ENCODE results near the gene LAMA2.

- TF ChIP-seq POLR2AphosphoS5 (IDR thresholded peaks at IDR 0.05; ENCODE audit: low read depth) (no peak), CREB1 (CRISPR knock-in tag; IDR thresholded peaks at IDR 0.05; ENCODE audit: low read depth) (no peak), EZH2 (IDR thresholded peaks at IDR 0.05; ENCODE audit: low read depth, unreplicated experiment) (no peak), EZH2phosphoT487 (IDR thresholded peaks at IDR 0.05; ENCODE audit: unreplicated experiment) (no peak), JUNB (IDR thresholded peaks at IDR 0.05; ENCODE audit: unreplicated experiment) (no peak), NANOG (IDR thresholded peaks at IDR 0.05; ENCODE audit: borderline replicate concordance) (no peak), ZNF331 (CRISPR knock-in tag; IDR thresholded peaks at IDR 0.05; ENCODE audit: low read depth) (no peak), ZNF114 (CRISPR knock-in tag; IDR thresholded peaks at IDR 0.05) (no peak), STAT1 (IDR thresholded peaks at IDR 0.05; ENCODE audit: unreplicated experiment) (no peak), ZNF462 (CRISPR knock-in tag; IDR thresholded peaks at IDR 0.05) (no peak)
- TF ChIP-seq, protein P1, sequence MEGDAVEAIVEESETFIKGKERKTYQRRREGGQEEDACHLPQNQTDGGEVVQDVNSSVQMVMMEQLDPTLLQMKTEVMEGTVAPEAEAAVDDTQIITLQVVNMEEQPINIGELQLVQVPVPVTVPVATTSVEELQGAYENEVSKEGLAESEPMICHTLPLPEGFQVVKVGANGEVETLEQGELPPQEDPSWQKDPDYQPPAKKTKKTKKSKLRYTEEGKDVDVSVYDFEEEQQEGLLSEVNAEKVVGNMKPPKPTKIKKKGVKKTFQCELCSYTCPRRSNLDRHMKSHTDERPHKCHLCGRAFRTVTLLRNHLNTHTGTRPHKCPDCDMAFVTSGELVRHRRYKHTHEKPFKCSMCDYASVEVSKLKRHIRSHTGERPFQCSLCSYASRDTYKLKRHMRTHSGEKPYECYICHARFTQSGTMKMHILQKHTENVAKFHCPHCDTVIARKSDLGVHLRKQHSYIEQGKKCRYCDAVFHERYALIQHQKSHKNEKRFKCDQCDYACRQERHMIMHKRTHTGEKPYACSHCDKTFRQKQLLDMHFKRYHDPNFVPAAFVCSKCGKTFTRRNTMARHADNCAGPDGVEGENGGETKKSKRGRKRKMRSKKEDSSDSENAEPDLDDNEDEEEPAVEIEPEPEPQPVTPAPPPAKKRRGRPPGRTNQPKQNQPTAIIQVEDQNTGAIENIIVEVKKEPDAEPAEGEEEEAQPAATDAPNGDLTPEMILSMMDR (conservative IDR thresholded peaks at IDR 0.05; ENCODE audit: low read depth in 2 of 2), result no peak
- TF ChIP-seq, protein P2, sequence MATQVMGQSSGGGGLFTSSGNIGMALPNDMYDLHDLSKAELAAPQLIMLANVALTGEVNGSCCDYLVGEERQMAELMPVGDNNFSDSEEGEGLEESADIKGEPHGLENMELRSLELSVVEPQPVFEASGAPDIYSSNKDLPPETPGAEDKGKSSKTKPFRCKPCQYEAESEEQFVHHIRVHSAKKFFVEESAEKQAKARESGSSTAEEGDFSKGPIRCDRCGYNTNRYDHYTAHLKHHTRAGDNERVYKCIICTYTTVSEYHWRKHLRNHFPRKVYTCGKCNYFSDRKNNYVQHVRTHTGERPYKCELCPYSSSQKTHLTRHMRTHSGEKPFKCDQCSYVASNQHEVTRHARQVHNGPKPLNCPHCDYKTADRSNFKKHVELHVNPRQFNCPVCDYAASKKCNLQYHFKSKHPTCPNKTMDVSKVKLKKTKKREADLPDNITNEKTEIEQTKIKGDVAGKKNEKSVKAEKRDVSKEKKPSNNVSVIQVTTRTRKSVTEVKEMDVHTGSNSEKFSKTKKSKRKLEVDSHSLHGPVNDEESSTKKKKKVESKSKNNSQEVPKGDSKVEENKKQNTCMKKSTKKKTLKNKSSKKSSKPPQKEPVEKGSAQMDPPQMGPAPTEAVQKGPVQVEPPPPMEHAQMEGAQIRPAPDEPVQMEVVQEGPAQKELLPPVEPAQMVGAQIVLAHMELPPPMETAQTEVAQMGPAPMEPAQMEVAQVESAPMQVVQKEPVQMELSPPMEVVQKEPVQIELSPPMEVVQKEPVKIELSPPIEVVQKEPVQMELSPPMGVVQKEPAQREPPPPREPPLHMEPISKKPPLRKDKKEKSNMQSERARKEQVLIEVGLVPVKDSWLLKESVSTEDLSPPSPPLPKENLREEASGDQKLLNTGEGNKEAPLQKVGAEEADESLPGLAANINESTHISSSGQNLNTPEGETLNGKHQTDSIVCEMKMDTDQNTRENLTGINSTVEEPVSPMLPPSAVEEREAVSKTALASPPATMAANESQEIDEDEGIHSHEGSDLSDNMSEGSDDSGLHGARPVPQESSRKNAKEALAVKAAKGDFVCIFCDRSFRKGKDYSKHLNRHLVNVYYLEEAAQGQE (IDR thresholded peaks at IDR 0.05; ENCODE audit: unreplicated experiment), result no peak
- TF ChIP-seq, protein P3, sequence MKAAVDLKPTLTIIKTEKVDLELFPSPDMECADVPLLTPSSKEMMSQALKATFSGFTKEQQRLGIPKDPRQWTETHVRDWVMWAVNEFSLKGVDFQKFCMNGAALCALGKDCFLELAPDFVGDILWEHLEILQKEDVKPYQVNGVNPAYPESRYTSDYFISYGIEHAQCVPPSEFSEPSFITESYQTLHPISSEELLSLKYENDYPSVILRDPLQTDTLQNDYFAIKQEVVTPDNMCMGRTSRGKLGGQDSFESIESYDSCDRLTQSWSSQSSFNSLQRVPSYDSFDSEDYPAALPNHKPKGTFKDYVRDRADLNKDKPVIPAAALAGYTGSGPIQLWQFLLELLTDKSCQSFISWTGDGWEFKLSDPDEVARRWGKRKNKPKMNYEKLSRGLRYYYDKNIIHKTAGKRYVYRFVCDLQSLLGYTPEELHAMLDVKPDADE (IDR thresholded peaks at IDR 0.05), result no peak
Observed at GRCh38 chr6:129558248-129558647, 675.3 kb downstream of the LAMA2 start.
